ENCODE data around the gene ELF1.

ELF1 gene

GRCh38 chr13:41005704-41006103 is 13.4 kb downstream of the ELF1 start:
- no peak for DNase-seq

DNA sequence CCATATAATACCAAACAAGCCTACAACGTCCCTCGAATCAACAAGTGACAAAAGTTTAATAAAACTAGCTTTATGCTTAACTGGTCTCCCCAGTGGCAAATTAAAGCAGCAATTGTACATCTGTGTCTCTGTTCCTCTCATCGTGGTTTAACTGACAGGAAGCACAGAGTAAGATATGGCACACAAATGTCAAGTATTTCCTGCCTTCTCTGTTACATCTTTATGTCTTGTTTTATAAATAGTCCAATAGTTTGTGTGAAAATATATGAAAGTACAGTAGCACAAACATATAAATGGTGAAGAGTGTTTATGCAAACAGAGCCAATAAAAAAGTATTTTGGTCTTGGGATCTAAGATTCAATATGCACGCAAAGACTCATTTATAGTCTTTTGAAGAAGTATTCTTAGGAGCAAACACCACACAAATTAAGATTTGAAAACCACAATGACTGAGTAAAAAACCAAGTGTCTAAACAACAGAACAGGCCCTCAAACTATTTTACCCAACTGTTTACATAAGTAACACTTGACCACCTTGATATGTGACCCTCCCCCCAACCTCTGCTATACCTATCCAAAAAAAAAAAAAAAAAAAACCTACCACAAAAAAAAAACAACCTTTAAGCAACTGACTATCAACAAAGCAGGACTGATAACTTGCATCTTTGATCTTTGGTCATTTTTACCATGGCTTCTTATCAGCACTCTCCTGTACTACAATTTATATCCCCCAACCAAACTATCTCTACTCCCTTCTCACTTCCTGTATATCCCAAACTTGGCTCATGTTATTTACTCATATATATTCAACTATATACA is 14.0 kb downstream of the ELF1 start:
- no peak for DNase-seq

- no peak for DNase-seq
Measured at GRCh38 chr13:41002606-41003005, 16.5 kb downstream of the ELF1 start.

DNA sequence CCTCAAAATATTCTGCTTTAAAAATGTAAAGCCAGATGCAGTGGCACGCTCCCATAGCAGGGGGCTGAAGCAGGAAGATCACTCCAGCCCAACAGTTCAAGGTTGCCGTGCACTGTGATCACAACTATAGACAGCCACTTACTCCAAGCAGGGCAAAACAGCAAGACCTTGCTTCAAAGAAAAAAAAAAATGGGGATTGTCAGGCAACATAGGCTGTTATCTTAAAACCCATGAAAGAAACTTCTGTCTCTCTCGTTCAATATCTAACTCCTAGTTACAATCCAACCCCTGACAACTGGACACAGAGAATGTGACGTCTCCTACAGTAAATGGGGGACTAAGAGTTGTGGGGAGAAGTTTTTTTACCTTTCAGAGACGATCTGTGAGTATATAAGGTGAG is 17.4 kb downstream of the ELF1 start:
- no peak for DNase-seq

DNA sequence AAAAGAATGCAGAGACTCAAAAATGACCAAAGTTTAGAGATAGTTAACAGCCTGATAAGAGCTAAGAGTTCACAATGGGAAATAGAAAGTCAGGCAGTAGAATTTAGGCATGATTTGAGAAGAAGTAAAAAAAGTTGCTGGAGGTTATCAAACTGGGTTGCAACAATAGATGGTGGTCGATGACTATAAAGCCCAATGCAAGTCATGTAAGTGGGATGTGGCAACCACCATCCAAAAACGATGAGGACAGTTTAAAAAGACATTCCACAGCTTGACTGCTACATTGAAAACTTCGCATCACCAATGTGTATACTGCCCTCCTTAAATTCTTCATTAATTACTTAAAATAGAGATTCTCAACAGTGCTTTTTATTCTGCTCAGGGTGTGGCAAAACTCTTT is 19.7 kb downstream of the ELF1 start:
- DNase-seq = no peak

- DNase-seq = no peak
Measured at GRCh38 chr13:40996426-40997092, 22.6 kb downstream of the ELF1 start.

DNA sequence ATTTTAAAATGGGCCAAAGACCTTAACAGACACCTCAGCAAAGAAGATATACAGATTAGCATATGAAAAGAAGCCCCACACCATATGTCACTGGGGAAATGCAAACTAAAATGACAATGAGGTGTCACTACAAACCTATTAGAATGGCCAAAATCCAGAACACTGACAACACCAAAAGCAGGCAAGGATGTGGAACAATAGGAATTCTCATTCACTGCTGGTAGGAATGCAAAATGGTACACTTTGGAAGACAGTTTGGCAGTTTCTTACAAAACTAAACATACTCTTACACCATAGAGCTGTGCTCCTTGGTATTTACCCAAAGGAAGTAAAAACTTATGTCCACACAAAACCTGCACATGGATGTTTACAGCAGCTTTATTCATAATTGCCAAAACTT is 23.1 kb downstream of the ELF1 start:
- no peak for DNase-seq

DNA sequence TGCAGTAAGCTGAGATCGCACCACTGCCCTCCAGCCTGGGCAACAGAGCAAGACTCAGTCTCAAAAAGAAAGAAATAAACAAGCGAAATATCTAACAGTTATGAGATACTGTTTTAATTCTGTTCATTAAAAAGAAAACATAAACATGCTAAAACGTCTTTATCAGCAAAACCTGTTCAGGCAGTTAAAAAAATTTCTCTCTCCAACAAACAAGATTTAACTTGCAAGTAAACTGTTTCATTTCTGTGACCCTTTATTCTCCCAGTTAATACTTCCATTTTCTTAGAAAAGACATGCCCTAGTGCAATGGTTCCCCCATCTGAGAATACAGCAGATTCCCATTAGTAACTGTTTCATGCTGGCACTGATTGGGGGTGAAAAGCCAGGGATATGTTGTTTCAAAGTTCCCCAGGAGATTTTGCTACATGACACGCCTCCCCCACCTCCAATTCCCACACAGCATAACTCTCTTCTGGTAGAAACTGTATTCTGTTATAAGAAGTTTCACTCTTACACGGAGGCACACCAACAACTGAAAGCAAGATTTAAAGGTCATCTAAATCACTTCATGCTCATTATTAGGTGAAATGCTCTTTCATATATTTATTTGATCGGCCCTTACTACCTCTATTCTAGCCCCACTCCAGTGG is 24.4 kb downstream of the ELF1 start:
- no peak for DNase-seq

- no peak for DNase-seq
Measured at GRCh38 chr13:40993987-40994386, 25.1 kb downstream of the ELF1 start.

DNA sequence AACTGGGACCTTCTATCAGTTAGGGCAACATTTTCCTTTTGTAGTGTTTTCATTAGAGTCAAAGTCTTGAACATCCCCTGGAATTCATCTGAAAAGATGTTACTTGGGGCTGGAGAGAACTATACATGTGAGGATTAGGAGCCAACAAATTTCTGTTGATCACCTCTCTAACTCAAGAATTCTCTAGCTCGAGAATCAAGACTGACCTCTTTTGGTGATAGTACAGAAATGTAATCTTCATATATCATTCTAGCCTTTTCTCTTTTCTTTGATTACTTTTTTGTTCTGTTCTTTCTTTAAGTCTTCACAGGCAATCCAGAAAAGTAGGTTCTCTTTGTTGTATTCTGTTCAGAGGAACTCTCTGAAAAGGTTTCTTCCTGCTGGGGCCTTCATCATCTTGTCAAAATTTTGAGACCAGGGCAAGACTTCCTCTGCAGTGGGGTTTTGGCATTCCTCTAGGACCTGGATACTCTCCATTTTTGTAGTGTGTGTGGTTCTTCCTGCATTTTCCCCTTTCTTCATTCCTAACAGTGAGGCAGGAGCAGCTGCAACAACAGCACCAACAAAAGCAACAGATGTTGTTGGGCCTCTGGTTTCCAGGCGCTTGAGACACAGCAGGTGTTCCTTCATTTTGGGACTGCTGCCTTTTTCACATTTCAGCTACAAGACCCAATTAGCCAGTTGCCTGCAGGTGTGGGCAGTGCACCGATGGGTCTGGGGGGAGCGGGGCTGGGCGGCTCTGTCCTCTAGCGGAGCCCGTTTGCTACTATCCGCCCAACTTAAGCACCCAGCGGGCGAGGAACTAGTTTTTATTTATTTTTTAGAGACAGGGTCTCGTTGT is 26.2 kb downstream of the ELF1 start:
- DNase-seq = peak; percentile 33

GRCh38 chr13:40987606-40988280 is 31.4 kb downstream of the ELF1 start:
- DNase-seq = no peak

DNA sequence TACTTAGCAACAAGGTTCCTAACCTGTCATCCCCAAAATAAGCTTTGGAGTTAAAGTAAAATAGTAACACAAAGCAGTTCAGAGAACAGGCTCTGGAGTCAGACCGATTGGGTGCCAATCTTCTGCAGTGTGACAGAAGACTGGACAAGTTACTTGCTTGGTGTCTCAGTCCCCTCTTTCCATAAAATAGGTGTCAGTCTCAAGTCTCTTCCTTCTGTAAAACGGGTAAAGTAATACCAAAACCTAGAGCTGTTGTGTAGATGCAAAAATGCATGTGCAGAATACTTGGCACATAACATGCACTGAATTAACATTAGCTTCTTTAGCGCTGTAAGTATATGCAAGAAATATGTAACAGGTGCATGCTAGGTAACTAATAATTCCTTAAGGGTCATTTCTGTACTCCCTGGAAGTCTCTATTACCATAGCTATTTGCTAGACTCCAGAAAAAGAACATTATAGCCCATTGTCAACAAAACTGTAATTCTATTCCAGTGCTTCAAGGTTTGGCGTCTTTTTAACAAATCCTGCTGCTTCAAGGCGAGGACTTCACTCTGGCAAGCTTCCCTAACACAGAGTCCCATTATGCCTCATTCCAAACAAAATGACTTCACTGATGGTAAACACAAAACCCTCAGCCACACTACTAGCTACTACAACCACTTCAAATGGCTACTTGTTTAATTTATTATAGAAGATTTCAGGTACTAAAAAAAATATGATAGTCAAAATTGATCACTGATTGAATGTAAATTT is 32.8 kb downstream of the ELF1 start:
- no peak for DNase-seq

DNA sequence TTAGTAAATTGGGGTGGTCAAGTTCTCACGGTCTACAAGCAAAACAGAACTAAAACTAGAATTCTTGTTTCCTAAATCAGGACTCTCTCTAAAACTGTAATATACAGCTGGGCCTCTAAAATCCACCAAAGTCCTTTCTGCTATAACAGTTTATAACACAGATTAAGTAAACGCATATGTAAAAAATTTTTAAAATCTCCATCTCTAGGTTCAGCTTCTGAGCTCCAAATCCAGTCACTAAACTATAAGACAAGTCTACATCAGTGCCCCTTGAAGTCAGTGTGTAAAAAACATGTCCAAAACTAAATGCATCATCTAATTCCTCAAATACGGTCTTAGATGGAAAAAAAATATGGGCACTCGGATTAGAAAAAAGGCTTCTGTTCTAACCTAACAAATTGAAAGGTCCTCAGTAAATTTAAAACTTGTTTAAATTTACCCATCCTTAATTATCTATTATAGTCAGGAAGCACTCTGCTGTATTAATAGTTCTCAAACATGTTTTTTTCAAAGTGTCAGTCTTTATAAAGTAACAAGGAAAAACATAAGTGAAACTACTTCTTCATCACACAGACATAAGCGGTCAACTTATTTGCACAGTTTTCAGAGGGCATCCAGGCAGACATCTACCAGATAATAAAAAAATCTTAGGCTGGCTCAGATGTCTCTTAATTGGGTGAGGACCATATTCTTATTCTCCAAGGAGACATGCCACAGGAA is 33.6 kb downstream of the ELF1 start:
- no peak for DNase-seq

DNA sequence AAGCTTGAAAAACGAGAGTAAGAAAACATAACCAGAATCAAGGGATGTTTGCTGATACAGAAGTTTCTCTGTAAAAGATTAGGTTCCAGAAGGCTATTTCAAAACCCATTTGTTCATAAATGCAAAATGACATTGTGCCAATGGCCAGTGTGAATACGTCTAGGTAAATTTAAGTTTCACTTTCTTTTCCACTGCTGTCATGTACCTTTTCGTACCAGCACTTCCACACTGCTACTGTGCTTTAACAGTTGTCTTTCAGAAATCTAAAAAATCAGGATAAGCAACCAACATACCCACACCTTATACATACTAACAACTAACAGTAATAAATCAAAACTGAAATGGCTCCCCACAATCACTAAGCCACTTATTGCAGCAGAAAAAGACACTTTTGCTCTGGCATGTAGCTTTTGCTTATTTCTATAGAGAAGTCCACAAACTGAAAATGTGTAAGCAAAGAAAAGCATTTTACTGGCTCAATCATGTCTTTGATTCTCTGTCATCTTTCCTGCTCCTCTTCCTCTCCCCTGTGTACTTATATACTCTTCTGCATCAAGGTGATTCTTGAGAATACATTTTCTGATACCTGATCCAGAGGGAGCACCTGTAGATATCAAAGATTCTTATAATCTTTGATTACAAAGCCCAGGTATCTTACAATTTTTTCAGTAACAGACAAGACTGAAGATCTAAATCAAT is 34.3 kb downstream of the ELF1 start:
- DNase-seq = no peak

DNA sequence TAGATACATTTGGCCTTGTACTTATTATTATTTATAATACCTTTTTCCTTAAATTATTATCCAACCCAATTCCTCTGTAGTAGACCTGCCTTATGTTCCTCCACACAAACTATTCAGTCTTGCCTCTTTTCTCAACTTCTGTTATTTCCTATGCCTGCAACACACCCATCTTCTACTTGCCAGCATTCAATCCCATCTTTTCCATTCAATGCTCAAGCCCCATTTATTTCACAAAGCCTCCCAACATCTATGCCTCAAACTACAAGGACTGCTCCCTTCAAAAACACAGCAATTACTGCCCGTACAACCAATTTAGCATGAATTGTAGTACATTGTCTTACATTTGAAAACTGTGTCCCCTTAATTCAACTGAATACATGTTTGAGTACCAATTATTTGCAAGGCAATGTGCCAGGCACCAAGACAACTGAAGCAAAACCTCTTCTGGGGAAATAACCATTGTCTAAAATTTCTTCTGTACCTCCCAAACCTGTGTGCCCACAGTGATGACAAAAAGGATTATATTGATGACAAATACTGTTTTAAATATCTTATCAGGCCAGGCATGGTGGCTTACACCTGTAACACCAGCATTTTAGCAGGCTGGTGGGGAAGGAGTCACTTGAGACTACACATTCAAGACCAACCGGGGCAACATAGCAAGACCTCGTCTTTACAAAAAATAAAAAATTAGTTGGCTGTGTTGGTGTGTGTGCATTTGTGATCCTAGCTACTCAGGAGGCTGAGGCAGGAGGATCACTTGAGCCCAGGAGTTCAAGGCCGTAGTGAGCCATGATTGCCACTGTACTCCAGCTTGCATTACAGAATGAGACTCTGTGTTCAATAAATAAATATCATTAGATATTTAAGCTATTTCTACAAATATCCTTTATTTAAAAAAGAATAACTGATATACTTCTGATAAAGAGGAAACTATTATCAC is 35.1 kb downstream of the ELF1 start:
- no peak for DNase-seq

GRCh38 chr13:40983259-40983658 is 35.9 kb downstream of the ELF1 start:
- no peak for DNase-seq

DNA sequence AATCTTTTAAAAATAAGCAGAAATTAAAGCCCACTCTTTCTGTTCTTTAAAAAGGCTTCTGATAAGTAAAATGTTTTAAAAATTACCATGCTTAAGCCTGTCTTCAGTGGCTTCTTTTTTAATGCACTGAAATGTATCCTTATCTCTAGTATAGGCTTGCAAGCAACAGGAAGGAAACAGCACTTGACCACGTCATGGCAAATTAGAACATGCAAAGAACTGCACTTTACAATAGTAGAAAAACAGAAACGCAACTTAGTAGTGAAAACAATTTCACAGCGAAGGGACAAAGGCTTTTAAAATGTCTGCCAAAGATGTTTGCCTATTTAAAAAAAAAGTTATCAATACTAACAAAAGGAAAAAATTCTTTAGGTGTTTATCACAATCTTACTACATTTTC is 36.3 kb downstream of the ELF1 start:
- DNase-seq = peak; percentile 34

DNA sequence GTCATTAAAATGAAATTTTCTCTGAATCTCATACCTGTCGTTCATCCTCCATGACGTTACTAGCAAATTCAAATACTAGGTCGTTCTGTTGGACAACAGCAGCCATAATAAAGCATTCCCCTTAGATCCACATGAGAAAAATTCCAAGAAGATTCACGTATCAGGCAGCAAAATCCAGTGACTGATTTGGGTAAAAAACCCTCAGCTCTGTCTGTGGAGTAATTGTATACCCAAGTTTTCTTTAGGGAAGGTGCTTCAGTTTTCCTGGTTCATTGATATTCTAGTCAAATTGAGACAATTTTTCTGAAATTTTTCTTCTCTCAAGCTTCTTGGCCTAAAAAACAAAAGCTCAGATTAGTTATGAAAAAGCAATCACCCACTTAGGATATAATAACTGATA is 37.2 kb downstream of the ELF1 start:
- no peak for DNase-seq

- DNase-seq = no peak
Measured at GRCh38 chr13:40981361-40981760, 37.8 kb downstream of the ELF1 start.

All from femur (tissue), 1 donor.